ENCODE data around the gene CERS1.
A peak's percentile ranks its signal among the peaks of the same experiment; 100 is the strongest.

The CERS1 gene

GRCh38 chr19:18870531-18871172 is 25.3 kb downstream of the CERS1 start:
- TF ChIP-seq CTCF (conservative IDR thresholded peaks at IDR 0.05): no peak
- no peak overlapping the region for H3K27ac ChIP-seq

GRCh38 chr19:18869781-18870530 is 26.0 kb downstream of the CERS1 start:
- no peak for TF ChIP-seq CTCF (conservative IDR thresholded peaks at IDR 0.05)
- H3K27ac ChIP-seq: no peak overlapping the region

- H3K27ac ChIP-seq: no peak overlapping the region
- no peak for TF ChIP-seq CTCF (conservative IDR thresholded peaks at IDR 0.05)
These were observed 26.8 kb downstream of the CERS1 start for GRCh38 chr19:18869023-18869618.

- H3K27ac ChIP-seq: no peak overlapping the region
- TF ChIP-seq CTCF (conservative IDR thresholded peaks at IDR 0.05): no peak
These were observed 27.5 kb downstream of the CERS1 start for GRCh38 chr19:18868380-18869022.

GRCh38 chr19:18867751-18868150 is 28.2 kb downstream of the CERS1 start:
- no peak for TF ChIP-seq CTCF (conservative IDR thresholded peaks at IDR 0.05)
- no peak overlapping the region for H3K27ac ChIP-seq

- TF ChIP-seq CTCF (conservative IDR thresholded peaks at IDR 0.05): no peak
- peak overlapping the region; percentile 34; the same call in 1 of the 2 replicates for H3K27ac ChIP-seq
These were observed 28.8 kb downstream of the CERS1 start for GRCh38 chr19:18867199-18867598.

- TF ChIP-seq CTCF (conservative IDR thresholded peaks at IDR 0.05): no peak; the same call in none of the 2 replicates
- H3K27ac ChIP-seq: peak overlapping the region; percentile 34; the same call in 1 of the 2 replicates
These were observed 29.2 kb downstream of the CERS1 start for GRCh38 chr19:18866800-18867123.

Measured in VCaP (cell line).